Effector CD4-positive, alpha-beta T cell (primary cell): Measurements from ENCODE around the gene MGAT4B.
"Not testable (repeated sequence)": the region's sequence is repeated elsewhere in the genome, so short reads cannot be mapped to it uniquely, and the experiment has no call there.

Experiments
- DNase-seq: peaks from one replicate; pipeline ENCODE4 v3.0.0-alpha.2; 2020

The MGAT4B gene

DNA sequence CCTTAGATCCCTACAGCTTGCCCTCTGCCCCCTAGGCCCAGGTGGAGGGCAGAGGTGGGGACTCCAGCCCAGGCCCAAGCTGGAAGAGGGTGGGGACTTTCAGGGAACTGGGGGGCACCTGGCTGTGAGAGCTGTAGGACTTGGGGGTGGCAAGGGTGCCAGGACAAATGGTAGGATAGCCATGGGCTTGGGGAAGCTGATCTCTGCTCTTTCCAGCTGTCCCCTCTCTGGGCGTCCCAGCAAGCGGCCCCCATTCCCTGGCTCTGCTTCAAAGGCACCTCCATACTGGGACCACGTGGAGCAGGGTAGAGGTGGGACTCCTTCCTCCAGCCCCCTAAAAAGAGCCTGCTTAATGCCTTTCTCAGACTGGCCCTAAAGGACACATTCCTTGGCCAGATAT is 12.5 kb downstream of the MGAT4B start:
- no peak for DNase-seq

- DNase-seq: peak; percentile 35
Measured at GRCh38 chr5:179793468-179794139, 13.1 kb downstream of the MGAT4B start, which contains the start of gene LTC4S. TSS of gene LTC4S (plus strand) at chr5:179793986. CDS start at chr5:179794081, 95 bp downstream.

GRCh38 chr5:179792612-179793467 is 13.8 kb downstream of the MGAT4B start:
- no peak for DNase-seq

DNA sequence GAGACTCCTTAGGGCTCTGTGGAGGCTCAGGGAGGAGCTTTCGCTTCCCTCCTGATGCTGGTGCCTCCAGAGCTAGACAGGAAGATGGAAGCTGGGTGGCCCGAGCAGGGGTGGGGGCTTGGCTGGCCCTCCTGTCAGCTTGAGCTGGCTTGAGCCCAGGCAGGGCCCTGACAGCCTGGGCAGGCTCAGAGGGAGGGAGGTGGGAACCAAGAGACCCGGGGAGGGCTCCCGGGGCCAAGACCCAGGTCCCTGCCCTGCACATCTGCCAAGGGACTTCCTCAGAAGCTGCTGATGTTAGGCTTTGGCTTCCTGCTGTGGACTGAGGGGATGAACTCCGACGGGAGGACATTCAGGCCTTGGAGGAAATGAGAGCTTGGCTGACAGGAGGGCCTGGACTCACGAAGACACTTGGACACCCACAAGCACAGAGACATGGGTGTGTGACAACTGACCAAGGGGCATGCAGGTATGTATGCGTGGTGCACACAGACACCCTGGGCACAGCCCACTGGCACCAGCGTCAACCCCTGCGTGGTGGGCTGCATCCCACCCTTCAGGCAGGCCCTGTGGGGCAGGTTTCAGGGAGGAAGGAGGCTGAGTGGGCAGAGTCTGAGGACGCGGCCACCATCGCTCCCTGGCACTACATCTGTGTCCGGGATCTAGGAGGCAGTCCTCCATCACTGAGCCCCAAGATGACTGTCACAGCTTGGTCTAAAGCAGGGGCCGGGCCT is 14.6 kb downstream of the MGAT4B start:
- DNase-seq: no peak

DNA sequence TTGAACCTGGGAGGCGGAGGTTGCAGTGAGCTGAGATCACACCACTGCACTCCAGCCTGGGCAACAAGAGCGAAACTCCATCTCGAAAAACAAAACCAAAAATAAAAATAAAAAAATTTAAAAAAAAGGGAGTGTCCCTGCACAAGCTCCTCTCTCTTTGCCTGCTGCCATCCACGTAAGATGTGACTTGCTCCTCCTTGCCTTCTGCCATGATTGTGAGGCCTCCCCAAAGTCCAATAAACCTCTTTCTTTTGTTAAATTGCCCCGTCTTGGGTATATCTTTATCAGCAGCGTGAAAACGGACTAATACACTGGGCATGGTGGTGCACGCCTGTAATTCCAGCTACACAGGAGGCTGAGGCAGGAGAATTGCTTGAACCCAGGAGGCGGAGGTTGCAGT is 17.4 kb downstream of the MGAT4B start:
- not testable (repeated sequence) for DNase-seq

DNA sequence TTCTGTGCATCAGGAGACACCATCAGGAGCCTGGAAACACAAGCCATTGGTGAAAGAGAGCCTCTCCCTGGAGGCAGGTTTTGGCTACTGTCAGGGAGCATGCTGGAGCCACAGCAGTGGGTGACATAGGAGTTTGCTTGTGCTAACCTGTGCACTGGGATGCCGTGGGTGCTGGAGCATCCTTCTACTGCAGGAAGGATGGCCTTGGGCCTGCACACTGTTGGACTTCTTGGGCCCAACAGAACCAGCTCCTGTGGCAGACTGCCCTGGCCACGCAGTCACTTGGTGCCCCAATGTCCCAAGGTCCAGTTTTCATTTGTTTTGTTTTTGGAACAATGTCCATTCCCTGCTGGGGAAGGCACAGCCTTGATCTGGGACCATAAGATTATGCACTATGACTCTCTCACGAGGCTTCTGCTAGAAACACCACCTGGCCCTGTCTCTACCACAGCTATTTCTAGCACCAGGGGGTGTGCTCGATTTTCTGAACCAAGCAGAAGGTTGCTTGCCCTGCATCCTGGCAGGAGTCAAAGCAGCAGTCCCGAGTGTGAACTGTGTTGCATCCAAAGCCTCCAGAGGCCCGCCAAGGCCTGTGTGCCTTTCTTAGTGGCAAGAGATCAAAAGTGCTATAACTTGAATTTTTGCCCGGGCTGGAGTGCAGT is 18.3 kb downstream of the MGAT4B start:
- DNase-seq: no peak

GRCh38 chr5:179786861-179787260 is 19.8 kb downstream of the MGAT4B start:
- no peak for DNase-seq

DNA sequence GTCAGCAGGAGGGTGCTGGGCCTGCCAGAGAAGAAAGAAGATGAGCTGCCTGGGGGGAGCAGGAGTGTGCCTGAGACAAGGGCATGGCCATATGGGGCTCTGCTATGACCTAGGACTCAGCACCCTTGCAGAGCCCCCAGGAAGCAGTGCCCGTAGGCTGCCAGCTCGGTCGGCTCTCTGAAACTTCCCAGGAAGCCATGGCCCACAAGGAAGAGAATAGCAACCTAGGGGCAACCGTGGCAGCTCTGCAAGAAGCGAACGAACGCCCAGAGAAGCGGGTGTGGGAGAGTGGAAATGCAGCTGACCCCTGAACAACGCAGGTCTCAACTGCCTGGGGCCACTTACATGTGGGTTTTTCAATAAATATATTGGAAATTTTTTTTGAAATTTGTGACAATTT is 23.5 kb downstream of the MGAT4B start:
- DNase-seq: no peak

DNA sequence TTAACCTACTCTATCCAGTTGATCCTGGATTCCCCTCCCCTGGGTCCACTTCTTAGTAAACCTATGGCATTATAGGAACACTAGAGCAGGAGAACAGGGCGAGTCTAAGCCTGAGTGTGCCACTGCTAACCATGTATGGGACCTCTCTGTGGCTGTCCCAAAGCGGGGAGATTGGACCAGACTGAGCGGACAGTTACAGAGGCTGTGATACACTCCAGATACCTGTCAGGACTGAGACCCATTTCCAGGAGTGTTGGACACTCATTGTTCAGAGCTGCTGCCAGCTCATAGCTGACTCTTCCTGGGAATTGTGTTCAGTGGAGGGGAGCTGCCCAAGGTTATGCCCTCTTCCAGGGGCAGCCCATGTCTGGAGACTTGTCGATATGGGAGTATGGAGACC is 24.8 kb downstream of the MGAT4B start:
- DNase-seq: no peak

- no peak for DNase-seq
Measured at GRCh38 chr5:179780362-179780761, 26.3 kb downstream of the MGAT4B start.

DNA sequence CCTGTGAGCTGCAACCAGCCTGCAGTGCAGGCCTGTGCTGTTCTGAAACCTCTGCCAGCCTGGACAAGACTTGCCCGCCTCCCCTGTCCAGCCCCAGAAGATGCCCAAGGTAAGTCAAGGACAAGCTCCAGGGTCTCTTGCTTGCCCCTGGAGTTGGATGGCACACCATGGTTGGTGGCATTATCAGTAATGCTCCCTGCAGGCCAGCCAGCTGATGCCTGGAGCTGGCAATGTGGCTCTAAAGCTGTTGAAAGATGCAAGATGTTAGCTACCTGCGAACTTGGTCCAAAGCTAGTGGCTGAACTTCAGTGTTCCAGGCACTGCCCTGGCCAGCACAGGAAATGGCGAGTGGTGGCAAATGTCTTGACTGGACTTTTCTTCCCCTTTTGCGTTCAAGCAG is 26.8 kb downstream of the MGAT4B start:
- DNase-seq: no peak

- DNase-seq: no peak
Measured at GRCh38 chr5:179778591-179778990, 28.1 kb downstream of the MGAT4B start.

GRCh38 chr5:179777909-179778308 is 28.8 kb downstream of the MGAT4B start:
- no peak for DNase-seq

- DNase-seq: no peak
Measured at GRCh38 chr5:179777456-179777855, 29.2 kb downstream of the MGAT4B start.

DNA sequence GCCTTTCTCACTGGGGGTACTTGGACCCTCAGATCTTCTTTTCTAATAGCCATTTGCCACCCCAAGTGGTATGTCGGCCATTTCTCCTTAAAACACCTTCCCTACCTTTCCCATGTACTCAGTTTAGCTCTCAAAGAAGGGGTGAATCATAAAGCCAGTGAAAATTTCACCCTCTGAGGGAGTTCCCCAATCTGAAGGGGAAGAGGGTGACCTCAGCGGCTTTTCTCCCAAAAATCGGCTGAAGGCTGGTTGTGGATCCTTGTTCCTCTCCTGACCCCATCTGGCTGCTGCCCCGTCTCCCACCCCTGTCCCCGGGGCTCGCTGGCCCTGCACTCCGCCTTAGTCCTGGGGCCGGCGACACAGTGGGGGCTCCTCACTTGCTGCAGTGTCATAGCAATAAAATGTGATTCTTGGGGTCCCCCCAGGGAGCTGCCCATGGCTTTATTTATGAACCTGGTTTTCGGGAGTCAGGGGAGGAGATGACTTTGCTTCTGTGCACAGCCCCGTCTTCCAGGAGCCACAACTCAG is 30.2 kb downstream of the MGAT4B start:
- no peak for DNase-seq

DNA sequence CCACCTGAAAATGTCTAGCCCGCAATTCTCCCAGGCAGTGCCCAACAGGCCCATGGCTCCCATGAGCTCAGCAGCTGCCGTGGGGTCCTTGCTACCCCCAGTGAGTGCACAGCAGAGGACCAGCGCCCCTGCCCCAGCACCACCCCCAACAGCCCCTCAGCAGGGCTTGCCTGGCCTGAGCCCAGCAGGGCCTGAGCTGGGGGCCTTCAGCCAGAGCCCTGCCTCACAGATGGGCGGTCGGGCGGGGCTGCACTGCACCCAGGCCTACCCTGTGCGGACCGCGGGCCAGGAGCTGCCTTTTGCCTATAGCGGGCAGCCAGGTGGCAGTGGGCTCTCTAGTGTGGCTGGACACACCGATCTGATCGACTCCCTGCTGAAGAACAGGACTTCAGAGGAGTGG is 32.2 kb downstream of the MGAT4B start:
- no peak for DNase-seq

DNA sequence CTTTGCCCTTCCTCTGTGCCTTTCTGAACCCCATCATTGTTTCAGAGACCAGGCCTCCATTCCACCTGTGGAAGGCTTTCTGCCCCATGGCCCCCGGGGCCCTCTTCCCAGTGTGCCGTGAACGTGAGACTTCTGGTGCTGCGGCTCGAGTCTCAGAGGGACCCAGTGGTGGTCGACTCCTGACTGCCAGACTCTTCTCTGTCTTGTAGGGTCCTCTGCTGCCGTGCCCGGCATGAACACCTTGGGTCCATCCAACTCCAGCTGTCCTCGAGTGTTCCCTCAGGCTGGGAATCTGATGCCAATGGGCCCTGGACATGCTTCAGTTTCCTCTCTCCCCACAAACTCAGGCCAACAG is 33.0 kb downstream of the MGAT4B start:
- no peak for DNase-seq

GRCh38 chr5:179772351-179772750 is 34.3 kb downstream of the MGAT4B start:
- no peak for DNase-seq

- no peak for DNase-seq
Measured at GRCh38 chr5:179771311-179771895, 35.3 kb downstream of the MGAT4B start.

- no peak for DNase-seq
Measured at GRCh38 chr5:179769796-179770195, 36.9 kb downstream of the MGAT4B start.

GRCh38 chr5:179769271-179769670 is 37.4 kb downstream of the MGAT4B start:
- DNase-seq: no peak

GRCh38 chr5:179768326-179769085 is 38.2 kb downstream of the MGAT4B start:
- DNase-seq: no peak
